ENCODE data around the gene PARVG. TPM values are rescaled to one million over a fixed set of nuclear protein-coding genes. Genes with fewer than 3 reads are reported as not detected.

Gene PARVG
- total RNA-seq, 1 experiment from 2014 or later: 1.3 TPM

GRCh38 chr22:44229809-44230208 is 49.1 kb downstream of the PARVG start:
- H3K4me1 Mint-ChIP-seq: 0 out of 4 replicates have a peak, but pooled peaks cover 0 to 3% of the 10 kb centered on the region in 2 experiments
- Histone ChIP-seq H4K20me1 (ENCODE audit: control insufficient read depth, insufficient read depth, insufficient read length) (peaks cover 5% of the 10 kb centered on the region), H3K18ac (ENCODE audit: insufficient read length, low read depth, low read length) (no peak overlapping the region), H3K79me2 (ENCODE audit: insufficient read depth, low read length) (no peaks in the 10 kb centered on the region), H2BK12ac (ENCODE audit: insufficient read length, low read depth, low read length) (no peak overlapping the region), H2BK120ac (ENCODE audit: low read depth, low read length, poor library complexity, severe bottlenecking) (no peak overlapping the region), H3K79me1 (ENCODE audit: insufficient read depth, low read depth, low read length, poor library complexity, severe bottlenecking) (no peaks in the 10 kb centered on the region), H3K23ac (ENCODE audit: insufficient read length, low read depth, low read length) (no peak overlapping the region), H3K9me3 (ENCODE audit: control insufficient read depth, low read depth, low read length) (no peaks in the 10 kb centered on the region), H4K91ac (ENCODE audit: insufficient read length, low read depth, low read length) (no peak overlapping the region), H3K4ac (ENCODE audit: low read depth, low read length) (no peak overlapping the region), H3K56ac (ENCODE audit: insufficient read length, low read depth, low read length) (no peak overlapping the region), H2AK5ac (ENCODE audit: insufficient read length, low read length) (no peak overlapping the region), H2BK20ac (ENCODE audit: low read depth, low read length, poor library complexity, severe bottlenecking) (no peak overlapping the region), H3K9ac (ENCODE audit: extremely low read depth, insufficient read length, low read length) (no peak overlapping the region), H4K5ac (ENCODE audit: insufficient read length, low read depth, low read length) (no peak overlapping the region), H3T11ph (ENCODE audit: low read length) (no peak overlapping the region), H4K8ac (replicated peaks; ENCODE audit: insufficient read length, low read depth, low read length) (no peak overlapping the region), H3K4me2 (ENCODE audit: insufficient read depth, insufficient read length, low read length) (no peak overlapping the region), H2BK5ac (ENCODE audit: insufficient read length, low read length) (no peak overlapping the region), H3K27me3 (ENCODE audit: insufficient read depth, low read length) (no peaks in the 10 kb centered on the region), H3K27ac (ENCODE audit: insufficient read length, low read depth, low read length) (no peak overlapping the region), H2BK15ac (ENCODE audit: low read depth, low read length) (no peak overlapping the region), H3K14ac (ENCODE audit: insufficient read depth, low read length) (no peak overlapping the region), H2AFZ (ENCODE audit: low read length) (no peak overlapping the region), H3K4me1 (ENCODE audit: insufficient read depth, low read length) (no peaks in the 10 kb centered on the region), H3K23me2 (ENCODE audit: insufficient read length, low read depth, low read length, poor library complexity, severe bottlenecking) (no peaks in the 10 kb centered on the region)
- H3K9me3 Mint-ChIP-seq: peaks cover 9 to 11% of the 10 kb centered on the region in 2 experiments
- no peak overlapping the region for H3K4me3 Mint-ChIP-seq
- H3K27ac Mint-ChIP-seq: no peak overlapping the region
- no peaks in the 10 kb centered on the region for H3K36me3 Mint-ChIP-seq (ENCODE audit: insufficient read depth in 1 of 3, low read depth in 3 of 3)
- no CpG with 5 or more reads among the region's 2 CpGs for WGBS (ENCODE audit: extremely low coverage, insufficient read length, low lambda C conversion rate)
- no peak for DNase-seq
- H3K27me3 Mint-ChIP-seq (ENCODE audit: low read depth): peaks cover 2% of the 10 kb centered on the region
- TF ChIP-seq CTCF (conservative IDR thresholded peaks at IDR 0.05): no peak

Measured in H9 (cell line).